K562 (cell line): ENCODE results near the gene KLRC3. TPM values are rescaled to one million over a fixed set of nuclear protein-coding genes. Genes with fewer than 3 reads are reported as not detected.

Experiments used
- ATAC-seq: fragments of 200-7000 bp; cut with Tn5 transposase; 3 replicates; pipeline ENCODE4 v1.9.1; 2020; ENCODE audit warnings: moderate library complexity
- BruUV-seq: library from RNA; stranded (reverse); fragments of 400-500 nt; replicated peaks from 2 replicates; lab custom pipeline; 2021; lab: Mats Ljungman, UMichigan
- CTCF ChIA-PET: fragments of 300-600 bp; formaldehyde crosslinking; extraction: SDS; loops from one replicate; lab custom pipeline; 2021; ENCODE audit warnings: low intra/inter-chr PET ratio; lab: Yijun Ruan, JAX
- POLR2A ChIA-PET: fragments of 300-600, 350-650 bp; sonication (Branson Sonifier 250); formaldehyde crosslinking; extraction: SDS; loops from one replicate; lab custom pipeline; 2021; ENCODE audit warnings: antibody characterized with exemption, inconsistent platforms; lab: Yijun Ruan, JAX
- DNase-seq, 4 experiments: peaks; one replicate each; pipeline versions ENCODE4 v3.0.0 to v3.0.0-alpha.2; 2011 to 2018; ENCODE audit warnings: low spot score in 3 of 4, mixed read lengths in 3 of 4; ENCODE audit errors: extremely low read depth in 1 of 4
- FAIRE-seq: peaks from 2 replicates; lab custom pipeline; 2011; peaks lifted over from hg19 to GRCh38; lab: Jason Lieb, UNC
- H2AFZ ChIP-seq: 2 replicates; pipeline ENCODE4 v1.6.0; 2011; ENCODE audit warnings: low read depth, low read length, control low read depth, inconsistent platforms
- H3K27ac ChIP-seq: fragments of 200-600 bp; 3 replicates; pipeline ENCODE4 v1.8.0; 2011; ENCODE audit warnings: low read depth, mild to moderate bottlenecking, control low read depth, inconsistent platforms, low read length, moderate library complexity, mixed read lengths; ENCODE audit errors: extremely low read depth
- H3K27me3 ChIP-seq, 2 experiments: fragments of 300-600 bp in 1 of 2; 2 replicates in 1 of 2; 3 replicates in 1 of 2; pipeline versions ENCODE4 v1.6.0 to v1.8.0; 2011; ENCODE audit warnings: inconsistent platforms in 2 of 2, low read length in 2 of 2, mild to moderate bottlenecking in 1 of 2, mixed read lengths in 1 of 2, moderate library complexity in 1 of 2; ENCODE audit not compliant: control insufficient read depth in 2 of 2, insufficient read depth in 2 of 2
- H3K36me3 ChIP-seq: fragments of 300-600 bp; 3 replicates; pipeline ENCODE4 v1.8.0; 2011; ENCODE audit warnings: mild to moderate bottlenecking, low read length, inconsistent platforms; ENCODE audit not compliant: control insufficient read depth, insufficient read depth
- H3K4me1 ChIP-seq, 2 experiments: fragments of 200-600 bp in 1 of 2; replicated peaks in 1 of 2; 2 replicates in 1 of 2; 3 replicates in 1 of 2; pipeline versions ENCODE4 v1.5.1 to v1.8.0; 2011; ENCODE audit warnings: inconsistent platforms in 2 of 2, low read length in 2 of 2, mild to moderate bottlenecking in 1 of 2, mixed read lengths in 1 of 2, moderate library complexity in 1 of 2; ENCODE audit not compliant: control insufficient read depth in 2 of 2, insufficient read depth in 2 of 2
- H3K4me2 ChIP-seq: 2 replicates; pipeline ENCODE4 v1.6.1; 2011; ENCODE audit warnings: low read length, control low read depth, inconsistent platforms, mixed read lengths; ENCODE audit not compliant: insufficient read depth
- H3K4me3 ChIP-seq: fragments of 200-600 bp; sonication (generic), shearing (Covaris generic); 2 replicates; pipeline ENCODE4 v1.5.1; 2016; ENCODE audit warnings: control low read depth, inconsistent platforms
- H3K79me2 ChIP-seq: fragments of 200-600 bp; 3 replicates; pipeline ENCODE4 v1.8.0; 2011; ENCODE audit warnings: low read length, inconsistent platforms; ENCODE audit not compliant: control insufficient read depth, insufficient read depth
- H3K9ac ChIP-seq, 2 experiments: 2 replicates each; pipeline versions ENCODE4 v1.6.0 to v1.6.1; 2011; ENCODE audit warnings: low read depth in 2 of 2, low read length in 2 of 2, control low read depth in 1 of 2, inconsistent platforms in 1 of 2, mild to moderate bottlenecking in 1 of 2, mixed read lengths in 1 of 2; ENCODE audit not compliant: insufficient read depth in 1 of 2
- H3K9me1 ChIP-seq: one replicate; pipeline ENCODE4 v1.6.0; 2011; ENCODE audit warnings: inconsistent platforms, mild to moderate bottlenecking, low read length, moderate library complexity; ENCODE audit not compliant: control insufficient read depth, insufficient read depth
- H3K9me3 ChIP-seq: replicated peaks from 2 replicates; pipeline ENCODE4 v1.5.1; 2011; ENCODE audit warnings: low read depth, low read length, inconsistent platforms; ENCODE audit not compliant: control insufficient read depth, insufficient read depth
- H4K20me1 ChIP-seq: replicated peaks from 2 replicates; pipeline ENCODE4 v1.6.1; 2011; ENCODE audit warnings: low read length, inconsistent platforms, mixed read lengths; ENCODE audit not compliant: control insufficient read depth, insufficient read depth
- MBD2 ChIP-seq: sonication (generic); IDR thresholded peaks from 2 replicates; pipeline ENCODE4 v1.6.1; 2016; ENCODE audit warnings: low read depth, borderline replicate concordance
- NUFIP1 ChIP-seq: fragments of 450-650 bp; IDR thresholded peaks from 2 replicates; pipeline ENCODE4 v1.6.1; 2018; ENCODE audit not compliant: partially characterized antibody
- POLR2B ChIP-seq: fragments of 450-650 bp; IDR thresholded peaks from 2 replicates; pipeline ENCODE4 v1.6.1; 2018; ENCODE audit warnings: low read depth; ENCODE audit not compliant: partially characterized antibody
- ZNF133 ChIP-seq: fragments of 250-450 bp; sonication (Bioruptor Pico); IDR thresholded peaks from 2 replicates; pipeline ENCODE4 v1.4.0; 2020; ENCODE audit warnings: mild to moderate bottlenecking
- ZNF76 ChIP-seq: fragments of 250-450 bp; sonication (Bioruptor Pico); IDR thresholded peaks from 2 replicates; pipeline ENCODE4 v1.4.0; 2020; ENCODE audit warnings: mild to moderate bottlenecking, moderate library complexity, borderline replicate concordance
- WGBS: fragments of 100-300 bp; shearing (Covaris generic); methylation state at CpG from one replicate; pipeline ENCODE4 v1.1.6; 2016; ENCODE audit warnings: low coverage, mixed read lengths; ENCODE audit not compliant: insufficient coverage; ENCODE audit errors: missing lambda C conversion rate; 5-methylcytosine and 5-hydroxymethylcytosine counted together
- in situ Hi-C: fragments of 300-500 bp; cut with MboI; formaldehyde crosslinking; loops from 4 replicates; pipeline ENCODE4 v1.15.0; 2018; ENCODE audit warnings: inconsistent platforms, mixed read lengths
- intact Hi-C: fragments of 100-400 bp; cut with micrococcal nuclease; formaldehyde crosslinking; loops from 2 replicates; pipeline ENCODE4 v1.14.2; 2022
- polyA plus RNA-seq, 8 experiments: library from polyadenylated mRNA; depleted of rRNA in 4 of 8; stranded (reverse) in 5 of 8; unstranded in 3 of 8; fragments of >200 nt; fragmentation: Nextera tagmentation in 2 of 8; fragmentation: Illumina TruSeq in 1 of 8; extraction: Ambion mirVana in 2 of 8; extraction: Trizol in 1 of 8; gene quantifications; 2 replicates each; pipeline versions ENCODE4 v1.2.1 to v1.2.3, GENCODE V29; 2011 to 2014; ENCODE audit warnings: inconsistent platforms in 1 of 8, missing spikeins in 1 of 8
- total RNA-seq, 7 experiments: library from RNA; depleted of rRNA in 6 of 7; stranded (reverse); fragments of >200 nt in 6 of 7; fragmentation: Illumina TruSeq in 2 of 7; extraction: Trizol in 2 of 7; gene quantifications; 2 replicates each; pipeline versions ENCODE4 v1.2.1 to v1.2.3, GENCODE V29; 2011 to 2021; ENCODE audit warnings: low replicate concordance in 1 of 7
- TF ChIP-seq, protein P1 (sequence below), 2 experiments: fragments of 450-650 bp; conservative IDR thresholded peaks; 2 replicates each; pipeline ENCODE4 v1.6.1; 2017; ENCODE audit warnings: mild to moderate bottlenecking in 2 of 2, moderate library complexity in 2 of 2
- TF ChIP-seq, protein P2 (sequence below): fragments of 200-800 bp; sonication (Bioruptor generic); IDR thresholded peaks from 2 replicates; pipeline ENCODE4 v1.6.1; 2017; ENCODE audit warnings: missing genetic modification characterization, missing compliant biosample characterization

Gene KLRC3
- total and polyA plus RNA-seq, 9 of the 15 experiments (the other 6 are each of a cell fraction or from before 2014, with no cell fraction given), result 0.09 to 0.32 (median 0.18) TPM; not detected in 5

DNA sequence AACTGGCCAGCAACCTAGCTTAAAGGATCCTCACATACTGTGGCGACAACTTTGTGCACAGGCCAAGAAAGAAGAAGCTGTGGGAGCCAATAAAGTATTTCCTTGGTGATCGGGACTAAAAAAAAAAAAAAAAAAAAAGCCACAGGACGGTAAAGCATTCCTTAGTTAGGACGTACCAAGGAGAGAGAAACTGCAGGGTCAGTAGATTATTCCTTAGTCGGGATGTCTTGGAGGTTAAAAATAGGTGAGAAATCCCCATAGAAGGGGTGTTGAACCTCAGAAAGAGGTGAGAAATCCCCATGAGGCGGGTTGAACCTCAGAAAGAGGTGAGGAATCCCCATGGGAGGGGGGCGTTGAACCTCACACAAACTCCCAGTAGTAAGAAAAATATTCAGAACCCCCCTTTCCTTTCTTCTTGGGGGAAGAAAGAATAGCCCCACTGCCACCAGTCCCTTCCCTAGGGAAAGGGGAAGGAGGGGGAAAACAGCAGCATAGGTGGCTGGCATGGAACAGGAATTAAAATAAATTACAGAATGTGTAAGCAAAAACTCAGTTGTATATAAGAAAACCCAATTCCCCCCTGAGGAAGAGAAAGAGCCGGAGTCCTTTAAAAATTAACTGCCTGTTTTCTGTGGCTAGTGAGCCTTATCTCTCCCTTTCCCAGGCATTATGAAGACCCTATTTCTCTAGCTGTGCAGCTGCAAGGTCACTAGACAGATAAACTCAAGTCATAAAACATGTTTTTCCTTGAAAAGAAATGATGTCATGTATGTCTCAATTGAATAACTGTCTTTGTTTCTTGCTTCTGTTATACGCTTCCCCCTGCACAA, 57.4 kb downstream of the KLRC3 start (continued):
- TF ChIP-seq MBD2 (0 out of 2 replicates have a peak, but pooled peaks have one; percentile 28), ZNF133 (CRISPR knock-in tag) (no peak), POLR2B (no peak), NUFIP1 (no peak)
- TF ChIP-seq, protein P1, sequence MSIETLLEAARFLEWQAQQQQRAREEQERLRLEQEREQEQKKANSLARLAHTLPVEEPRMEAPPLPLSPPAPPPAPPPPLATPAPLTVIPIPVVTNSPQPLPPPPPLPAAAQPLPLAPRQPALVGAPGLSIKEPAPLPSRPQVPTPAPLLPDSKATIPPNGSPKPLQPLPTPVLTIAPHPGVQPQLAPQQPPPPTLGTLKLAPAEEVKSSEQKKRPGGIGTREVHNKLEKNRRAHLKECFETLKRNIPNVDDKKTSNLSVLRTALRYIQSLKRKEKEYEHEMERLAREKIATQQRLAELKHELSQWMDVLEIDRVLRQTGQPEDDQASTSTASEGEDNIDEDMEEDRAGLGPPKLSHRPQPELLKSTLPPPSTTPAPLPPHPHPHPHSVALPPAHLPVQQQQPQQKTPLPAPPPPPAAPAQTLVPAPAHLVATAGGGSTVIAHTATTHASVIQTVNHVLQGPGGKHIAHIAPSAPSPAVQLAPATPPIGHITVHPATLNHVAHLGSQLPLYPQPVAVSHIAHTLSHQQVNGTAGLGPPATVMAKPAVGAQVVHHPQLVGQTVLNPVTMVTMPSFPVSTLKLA (conservative IDR thresholded peaks at IDR 0.05), result peak in 1 of 2 experiments; percentile 41; a peak in 2 of 4 replicates

DNA sequence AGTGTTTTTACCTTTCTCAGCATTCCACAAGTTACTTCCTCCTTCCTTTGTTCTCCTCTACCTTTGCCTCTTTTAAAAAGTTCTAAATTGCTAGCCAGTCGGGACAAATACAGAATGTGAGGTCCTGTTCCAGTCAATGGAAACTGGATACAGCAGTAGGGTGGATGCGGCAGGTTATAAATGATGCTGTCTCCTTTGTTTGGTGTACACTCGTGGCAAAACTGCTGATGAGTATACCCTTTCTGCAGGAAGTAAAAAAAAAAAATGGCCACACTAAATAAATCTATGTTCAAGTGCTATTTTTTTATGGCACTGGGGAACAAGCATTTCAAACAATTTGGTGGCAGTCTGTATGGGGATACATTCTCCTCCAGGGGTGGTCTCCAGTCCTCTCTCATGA, 58.1 kb downstream of the KLRC3 start:
- TF ChIP-seq, protein P2, sequence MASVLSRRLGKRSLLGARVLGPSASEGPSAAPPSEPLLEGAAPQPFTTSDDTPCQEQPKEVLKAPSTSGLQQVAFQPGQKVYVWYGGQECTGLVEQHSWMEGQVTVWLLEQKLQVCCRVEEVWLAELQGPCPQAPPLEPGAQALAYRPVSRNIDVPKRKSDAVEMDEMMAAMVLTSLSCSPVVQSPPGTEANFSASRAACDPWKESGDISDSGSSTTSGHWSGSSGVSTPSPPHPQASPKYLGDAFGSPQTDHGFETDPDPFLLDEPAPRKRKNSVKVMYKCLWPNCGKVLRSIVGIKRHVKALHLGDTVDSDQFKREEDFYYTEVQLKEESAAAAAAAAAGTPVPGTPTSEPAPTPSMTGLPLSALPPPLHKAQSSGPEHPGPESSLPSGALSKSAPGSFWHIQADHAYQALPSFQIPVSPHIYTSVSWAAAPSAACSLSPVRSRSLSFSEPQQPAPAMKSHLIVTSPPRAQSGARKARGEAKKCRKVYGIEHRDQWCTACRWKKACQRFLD, result 0 out of 2 replicates have a peak, but pooled peaks have one; percentile 29
- no peak for TF ChIP-seq ZNF76 (CRISPR knock-in tag)
- ATAC-seq (no peak), DNase-seq (peak in 1 of 4 experiments; percentile 14), FAIRE-seq (no peak)
- Histone ChIP-seq H3K4me2 (peak overlapping the region; percentile 97; the same call in 1 of the 2 replicates), H3K9ac (peak overlapping the region in 1 of 2 experiments; percentile 91; a peak in 2 of 4 replicates), H3K27me3 (no peaks in the 10 kb centered on the region), H3K4me3 (no peak overlapping the region), H3K9me1 (no peaks in the 10 kb centered on the region), H3K4me1 (peaks cover 2 to 18% of the 10 kb centered on the region in 2 experiments; a peak in 4 of 5 replicates), H3K79me2 (peaks cover 31% of the 10 kb centered on the region), H3K36me3 (no peaks in the 10 kb centered on the region), H3K9me3 (peaks cover 2% of the 10 kb centered on the region; the same call in 1 of the 2 replicates), H3K27ac (peak overlapping the region; percentile 99), H4K20me1 (no peaks in the 10 kb centered on the region), H2AFZ (peak overlapping the region; percentile 91)
- in situ Hi-C loops, result no loop called here
- ChIA-PET CTCF (no interaction called here), POLR2A (no interaction called here)
- intact Hi-C loops, result no loop called here
- 33% methylated on average over 1 of the region's 3 CpGs for WGBS
- no TSS peak for BruUV-seq

Other genes starting within 250 kb of the KLRC3 start
Only the 7 nearest of the 10 such genes appear.
- not detected in 2 replicates for gene KLRD1, start 112.7 kb downstream of the KLRC3 start, total RNA-seq (2014; rRNA removed)
- not detected in 2 replicates for gene KLRD1, start 112.7 kb downstream of the KLRC3 start, total RNA-seq (2014; rRNA removed; fragmentation: Illumina TruSeq; extraction: Trizol)
- gene KLRD1, start 112.7 kb downstream of the KLRC3 start, total RNA-seq (2015; rRNA removed; fragmentation: Illumina TruSeq; extraction: Trizol), result not detected in 2 replicates
- not detected in 2 replicates for gene KLRD1, start 112.7 kb downstream of the KLRC3 start, total RNA-seq (2021)
- not detected in 2 replicates for gene KLRD1, start 112.7 kb downstream of the KLRC3 start, polyA plus RNA-seq (2011; rRNA removed)
- gene KLRD1, start 112.7 kb downstream of the KLRC3 start, polyA plus RNA-seq (2014; fragmentation: Illumina TruSeq; extraction: Trizol), result not detected in 2 replicates
- not detected for gene KLRD1, start 112.7 kb downstream of the KLRC3 start, polyA plus RNA-seq (2014; fragmentation: Nextera tagmentation; extraction: Ambion mirVana)
- not detected in 2 replicates for gene KLRD1, start 112.7 kb downstream of the KLRC3 start, polyA plus RNA-seq (2014; rRNA removed)
- gene KLRK1, start 30.6 kb downstream of the KLRC3 start, total RNA-seq (2014; rRNA removed), result not detected in 2 replicates
- 0.07 TPM in 1 of 2 replicates, not detected in the other for gene KLRK1, start 30.6 kb downstream of the KLRC3 start, total RNA-seq (2014; rRNA removed; fragmentation: Illumina TruSeq; extraction: Trizol)
- not detected in 2 replicates for gene KLRK1, start 30.6 kb downstream of the KLRC3 start, total RNA-seq (2015; rRNA removed; fragmentation: Illumina TruSeq; extraction: Trizol)
- gene KLRK1, start 30.6 kb downstream of the KLRC3 start, total RNA-seq (2021), result 0.09 TPM in 2 replicates
- gene KLRK1, start 30.6 kb downstream of the KLRC3 start, polyA plus RNA-seq (2011; rRNA removed), result 0.06 and 0.11 TPM in 2 replicates
- 0.09 TPM in 1 of 2 replicates, not detected in the other for gene KLRK1, start 30.6 kb downstream of the KLRC3 start, polyA plus RNA-seq (2014; fragmentation: Illumina TruSeq; extraction: Trizol)
- gene KLRK1, start 30.6 kb downstream of the KLRC3 start, polyA plus RNA-seq (2014; fragmentation: Nextera tagmentation; extraction: Ambion mirVana), result under 1 TPM; 0.03 to 0.04 TPM
- not detected in 2 replicates for gene KLRK1, start 30.6 kb downstream of the KLRC3 start, polyA plus RNA-seq (2014; rRNA removed)
- gene KLRC4, start 10.8 kb downstream of the KLRC3 start, total RNA-seq (2014; rRNA removed), result not detected in 2 replicates
- gene KLRC4, start 10.8 kb downstream of the KLRC3 start, total RNA-seq (2014; rRNA removed; fragmentation: Illumina TruSeq; extraction: Trizol), result not detected in 2 replicates
- not detected in 2 replicates for gene KLRC4, start 10.8 kb downstream of the KLRC3 start, total RNA-seq (2015; rRNA removed; fragmentation: Illumina TruSeq; extraction: Trizol)
- not detected in 2 replicates for gene KLRC4, start 10.8 kb downstream of the KLRC3 start, total RNA-seq (2021)
- 0.17 and 0.34 TPM in 2 replicates for gene KLRC4, start 10.8 kb downstream of the KLRC3 start, polyA plus RNA-seq (2011; rRNA removed)
- not detected in 2 replicates for gene KLRC4, start 10.8 kb downstream of the KLRC3 start, polyA plus RNA-seq (2014; fragmentation: Illumina TruSeq; extraction: Trizol)
- gene KLRC4, start 10.8 kb downstream of the KLRC3 start, polyA plus RNA-seq (2014; fragmentation: Nextera tagmentation; extraction: Ambion mirVana), result not detected
- gene KLRC4, start 10.8 kb downstream of the KLRC3 start, polyA plus RNA-seq (2014; rRNA removed), result not detected in 2 replicates
- not detected in 2 replicates for gene KLRC2, start 15.4 kb upstream of the KLRC3 start, total RNA-seq (2014; rRNA removed)
- gene KLRC2, start 15.4 kb upstream of the KLRC3 start, total RNA-seq (2014; rRNA removed; fragmentation: Illumina TruSeq; extraction: Trizol), result not detected in 2 replicates
- gene KLRC2, start 15.4 kb upstream of the KLRC3 start, total RNA-seq (2015; rRNA removed; fragmentation: Illumina TruSeq; extraction: Trizol), result not detected in 2 replicates
- not detected in 2 replicates for gene KLRC2, start 15.4 kb upstream of the KLRC3 start, total RNA-seq (2021)
- gene KLRC2, start 15.4 kb upstream of the KLRC3 start, polyA plus RNA-seq (2011; rRNA removed), result not detected in 2 replicates
- gene KLRC2, start 15.4 kb upstream of the KLRC3 start, polyA plus RNA-seq (2014; fragmentation: Illumina TruSeq; extraction: Trizol), result not detected in 2 replicates
- gene KLRC2, start 15.4 kb upstream of the KLRC3 start, polyA plus RNA-seq (2014; fragmentation: Nextera tagmentation; extraction: Ambion mirVana), result not detected
- not detected in 2 replicates for gene KLRC2, start 15.4 kb upstream of the KLRC3 start, polyA plus RNA-seq (2014; rRNA removed)
- gene KLRC1, start 32.8 kb upstream of the KLRC3 start, total RNA-seq (2014; rRNA removed), result not detected in 2 replicates
- gene KLRC1, start 32.8 kb upstream of the KLRC3 start, total RNA-seq (2014; rRNA removed; fragmentation: Illumina TruSeq; extraction: Trizol), result not detected in 2 replicates
- not detected in 2 replicates for gene KLRC1, start 32.8 kb upstream of the KLRC3 start, total RNA-seq (2015; rRNA removed; fragmentation: Illumina TruSeq; extraction: Trizol)
- not detected in 2 replicates for gene KLRC1, start 32.8 kb upstream of the KLRC3 start, total RNA-seq (2021)
- gene KLRC1, start 32.8 kb upstream of the KLRC3 start, polyA plus RNA-seq (2011; rRNA removed), result not detected in 2 replicates
- not detected in 2 replicates for gene KLRC1, start 32.8 kb upstream of the KLRC3 start, polyA plus RNA-seq (2014; fragmentation: Illumina TruSeq; extraction: Trizol)
- gene KLRC1, start 32.8 kb upstream of the KLRC3 start, polyA plus RNA-seq (2014; fragmentation: Nextera tagmentation; extraction: Ambion mirVana), result not detected
- not detected in 2 replicates for gene KLRC1, start 32.8 kb upstream of the KLRC3 start, polyA plus RNA-seq (2014; rRNA removed)
- gene EIF2S3B, start 85.3 kb upstream of the KLRC3 start, total RNA-seq (2014; rRNA removed), result 2.3 and 2.9 TPM in 2 replicates
- 5.1 and 6.0 TPM in 2 replicates for gene EIF2S3B, start 85.3 kb upstream of the KLRC3 start, total RNA-seq (2014; rRNA removed; fragmentation: Illumina TruSeq; extraction: Trizol)
- 1.3 and 2.1 TPM in 2 replicates for gene EIF2S3B, start 85.3 kb upstream of the KLRC3 start, total RNA-seq (2015; rRNA removed; fragmentation: Illumina TruSeq; extraction: Trizol)
- gene EIF2S3B, start 85.3 kb upstream of the KLRC3 start, total RNA-seq (2021), result 0.64 and 1.3 TPM in 2 replicates
- gene EIF2S3B, start 85.3 kb upstream of the KLRC3 start, polyA plus RNA-seq (2011; rRNA removed), result 2.0 and 2.4 TPM in 2 replicates
- gene EIF2S3B, start 85.3 kb upstream of the KLRC3 start, polyA plus RNA-seq (2014; fragmentation: Illumina TruSeq; extraction: Trizol), result 2.1 and 2.8 TPM in 2 replicates
- under 1 TPM; 0.45 to 0.73 TPM for gene EIF2S3B, start 85.3 kb upstream of the KLRC3 start, polyA plus RNA-seq (2014; fragmentation: Nextera tagmentation; extraction: Ambion mirVana)
- gene EIF2S3B, start 85.3 kb upstream of the KLRC3 start, polyA plus RNA-seq (2014; rRNA removed), result 1.5 TPM in 2 replicates
- gene MAGOHB, start 193.0 kb upstream of the KLRC3 start, total RNA-seq (2014; rRNA removed), result 50.7 and 57.0 TPM in 2 replicates
- 94.5 and 110 TPM in 2 replicates for gene MAGOHB, start 193.0 kb upstream of the KLRC3 start, total RNA-seq (2014; rRNA removed; fragmentation: Illumina TruSeq; extraction: Trizol)
- gene MAGOHB, start 193.0 kb upstream of the KLRC3 start, total RNA-seq (2015; rRNA removed; fragmentation: Illumina TruSeq; extraction: Trizol), result 78.2 and 85.4 TPM in 2 replicates
- 55.4 and 62.3 TPM in 2 replicates for gene MAGOHB, start 193.0 kb upstream of the KLRC3 start, total RNA-seq (2021)
- 42.2 and 58.0 TPM in 2 replicates for gene MAGOHB, start 193.0 kb upstream of the KLRC3 start, polyA plus RNA-seq (2011; rRNA removed)
- gene MAGOHB, start 193.0 kb upstream of the KLRC3 start, polyA plus RNA-seq (2014; fragmentation: Illumina TruSeq; extraction: Trizol), result 34.5 and 34.7 TPM in 2 replicates
- 100 to 1,000 TPM; 168 to 177 TPM for gene MAGOHB, start 193.0 kb upstream of the KLRC3 start, polyA plus RNA-seq (2014; fragmentation: Nextera tagmentation; extraction: Ambion mirVana)
- gene MAGOHB, start 193.0 kb upstream of the KLRC3 start, polyA plus RNA-seq (2014; rRNA removed), result 79.6 and 87.9 TPM in 2 replicates